ENCODE results near the gene KIFAP3. TPM values are rescaled to one million over a fixed set of nuclear protein-coding genes. Genes with fewer than 3 reads are reported as not detected.
"Not testable (repeated sequence)": the region's sequence is repeated elsewhere in the genome, so short reads cannot be mapped to it uniquely, and the experiment has no call there.

KIFAP3 gene
- total RNA-seq, 1 donor: 39.8 TPM

- TF ChIP-seq CTCF (IDR thresholded peaks at IDR 0.05; ENCODE audit: insufficient read depth, low read length): no peak
- DNase-seq (ENCODE audit: low read depth): no peak
- no peak overlapping the region for H3K4me3 ChIP-seq (ENCODE audit: low read depth, low read length)
These were observed 64.9 kb downstream of the KIFAP3 start for GRCh38 chr1:170009551-170009950.

GRCh38 chr1:170008745-170009144, 65.8 kb downstream of the KIFAP3 start:
- not testable (repeated sequence) for DNase-seq (ENCODE audit: low read depth)

GRCh38 chr1:170003270-170003835, 71.1 kb downstream of the KIFAP3 start:
- H3K4me3 ChIP-seq (ENCODE audit: low read depth, low read length); DNase-seq (ENCODE audit: low read depth): not testable (repeated sequence)

More at GRCh38 chr1:170008745-170009144, 65.8 kb downstream of the KIFAP3 start:
- H3K4me3 ChIP-seq (ENCODE audit: low read depth, low read length): not testable (repeated sequence)

- DNase-seq (ENCODE audit: low read depth): no peak
- no peak for TF ChIP-seq CTCF (IDR thresholded peaks at IDR 0.05; ENCODE audit: insufficient read depth, low read length)
These were observed 73.2 kb downstream of the KIFAP3 start for GRCh38 chr1:170001266-170001665.

GRCh38 chr1:169999761-170000160, 74.7 kb downstream of the KIFAP3 start:
- no peak overlapping the region for H3K4me3 ChIP-seq (ENCODE audit: low read depth, low read length)
- DNase-seq (ENCODE audit: low read depth): no peak
- TF ChIP-seq CTCF (IDR thresholded peaks at IDR 0.05; ENCODE audit: insufficient read depth, low read length): no peak

More at GRCh38 chr1:170001266-170001665, 73.2 kb downstream of the KIFAP3 start:
- no peak overlapping the region for H3K4me3 ChIP-seq (ENCODE audit: low read depth, low read length)

GRCh38 chr1:169999331-169999741, 75.2 kb downstream of the KIFAP3 start:
- DNase-seq (ENCODE audit: low read depth): peak; percentile 69
- TF ChIP-seq CTCF (IDR thresholded peaks at IDR 0.05; ENCODE audit: insufficient read depth, low read length): no peak
- H3K4me3 ChIP-seq (ENCODE audit: low read depth, low read length): no peak overlapping the region

GRCh38 chr1:169995993-169996392, 78.5 kb downstream of the KIFAP3 start:
- no peak for DNase-seq (ENCODE audit: low read depth)
- no peak for TF ChIP-seq CTCF (IDR thresholded peaks at IDR 0.05; ENCODE audit: insufficient read depth, low read length)
- no peak overlapping the region for H3K4me3 ChIP-seq (ENCODE audit: low read depth, low read length)

- DNase-seq (ENCODE audit: low read depth): no peak
- TF ChIP-seq CTCF (IDR thresholded peaks at IDR 0.05; ENCODE audit: insufficient read depth, low read length): no peak
- H3K4me3 ChIP-seq (ENCODE audit: low read depth, low read length): no peak overlapping the region
These were observed 85.2 kb downstream of the KIFAP3 start for GRCh38 chr1:169989246-169989645.
